Hippocampal formation (tissue), 2 donors: ENCODE results near the gene BCL7A.
A peak's percentile ranks its signal among the peaks of the same experiment; 100 is the strongest.

Source experiments
- DNase-seq, 2 donors: peaks; one replicate each; lab custom pipeline; 2025; lab: John Stamatoyannopoulos, UW

The BCL7A gene

DNA sequence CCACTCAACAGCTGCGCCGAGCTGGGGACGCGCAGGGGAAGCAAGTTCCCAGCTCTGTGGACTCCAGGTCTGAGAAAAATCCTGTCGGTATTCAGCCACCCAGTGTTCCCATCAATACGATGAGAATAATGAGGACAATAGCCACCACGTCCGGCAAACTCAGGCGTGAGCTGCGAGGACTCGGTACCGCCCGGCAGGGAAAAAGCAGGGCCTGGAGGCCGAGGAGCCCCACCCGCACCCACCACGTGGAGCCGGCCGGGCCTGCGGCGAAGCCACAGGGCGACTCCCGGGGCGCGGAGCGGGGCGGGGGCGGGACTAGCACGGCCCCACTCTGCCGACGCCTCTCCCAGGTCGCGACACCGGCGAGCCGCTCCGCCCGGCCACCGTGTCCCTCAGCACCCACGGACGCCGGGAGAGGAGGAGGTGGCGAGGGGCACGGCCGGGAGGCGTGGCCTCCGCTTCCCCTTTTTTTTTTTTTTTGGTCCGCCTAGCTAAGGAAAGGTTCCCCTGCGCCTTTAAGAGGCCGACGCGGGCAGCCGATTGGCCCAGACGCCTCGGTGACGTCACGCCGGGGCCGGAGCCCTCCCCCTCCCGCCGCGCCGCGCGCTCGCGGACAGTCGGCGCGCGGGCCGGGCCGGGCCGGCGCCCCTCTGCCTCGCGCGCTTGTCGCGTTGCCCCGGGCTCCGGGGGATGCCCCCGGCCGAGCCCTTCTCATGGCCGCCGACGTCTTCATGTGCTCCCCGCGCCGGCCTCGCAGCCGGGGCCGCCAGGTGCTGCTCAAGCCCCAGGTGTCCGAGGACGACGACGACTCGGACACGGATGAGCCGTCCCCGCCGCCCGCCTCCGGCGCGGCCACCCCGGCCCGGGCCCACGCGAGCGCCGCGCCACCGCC is 56.7 kb downstream of the BCL7A start, which contains the start of gene MLXIP:
Gene MLXIP (plus strand): TSS at position 616 of the 892 bp plus-strand sequence. CDS start 98 bp downstream, at position 714.
- DNase-seq = peak; percentile 88

DNA sequence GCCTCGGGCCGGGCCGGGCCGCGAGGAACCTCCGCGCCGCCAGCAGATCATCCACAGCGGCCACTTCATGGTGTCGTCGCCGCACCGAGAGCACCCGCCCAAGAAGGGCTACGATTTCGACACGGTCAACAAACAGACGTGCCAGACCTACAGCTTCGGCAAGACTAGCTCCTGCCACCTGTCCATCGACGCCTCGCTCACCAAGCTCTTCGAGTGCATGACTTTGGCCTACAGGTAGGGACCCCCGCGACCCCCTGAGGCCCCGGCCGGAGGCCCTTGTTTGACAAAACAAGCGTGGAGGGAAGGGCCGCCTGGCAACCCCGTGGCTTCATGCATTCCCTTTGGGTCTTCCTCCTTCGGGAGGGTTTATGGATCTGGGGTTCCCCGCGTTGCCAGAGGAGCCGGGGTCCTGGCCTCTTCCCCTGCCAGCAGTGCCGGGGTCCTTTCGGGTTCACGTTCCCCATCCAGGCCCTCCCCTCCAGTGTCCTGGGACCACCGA is 57.4 kb downstream of the BCL7A start:
- DNase-seq = peak in 1 of 2 donors; percentile 32

DNA sequence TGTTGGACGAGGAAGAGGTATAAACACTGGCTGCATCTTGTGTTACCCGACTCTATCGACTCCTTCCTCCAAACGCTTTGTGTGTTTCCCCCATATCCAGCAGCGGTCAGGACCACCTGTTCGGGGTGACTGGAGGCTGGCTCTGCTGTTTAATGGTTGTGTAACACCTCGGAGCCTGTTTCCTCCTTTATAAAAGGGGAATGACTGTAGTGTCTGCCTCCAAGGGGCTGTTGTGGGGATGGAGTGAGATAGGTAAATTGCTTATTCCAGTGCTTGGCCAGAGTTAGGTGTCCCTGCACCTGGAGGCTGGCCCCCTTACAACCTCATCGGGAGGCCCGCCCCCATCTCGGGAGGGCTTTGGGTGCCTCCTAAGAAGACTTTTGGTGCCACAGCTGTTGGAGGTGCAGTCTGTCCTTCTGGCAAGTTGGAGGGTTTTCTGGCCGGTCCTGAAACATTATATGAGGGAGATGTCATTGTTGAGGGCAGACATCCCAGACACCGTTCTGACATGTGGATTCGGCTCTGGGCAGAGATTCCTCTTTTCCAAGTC is 57.9 kb downstream of the BCL7A start:
- DNase-seq = no peak

DNA sequence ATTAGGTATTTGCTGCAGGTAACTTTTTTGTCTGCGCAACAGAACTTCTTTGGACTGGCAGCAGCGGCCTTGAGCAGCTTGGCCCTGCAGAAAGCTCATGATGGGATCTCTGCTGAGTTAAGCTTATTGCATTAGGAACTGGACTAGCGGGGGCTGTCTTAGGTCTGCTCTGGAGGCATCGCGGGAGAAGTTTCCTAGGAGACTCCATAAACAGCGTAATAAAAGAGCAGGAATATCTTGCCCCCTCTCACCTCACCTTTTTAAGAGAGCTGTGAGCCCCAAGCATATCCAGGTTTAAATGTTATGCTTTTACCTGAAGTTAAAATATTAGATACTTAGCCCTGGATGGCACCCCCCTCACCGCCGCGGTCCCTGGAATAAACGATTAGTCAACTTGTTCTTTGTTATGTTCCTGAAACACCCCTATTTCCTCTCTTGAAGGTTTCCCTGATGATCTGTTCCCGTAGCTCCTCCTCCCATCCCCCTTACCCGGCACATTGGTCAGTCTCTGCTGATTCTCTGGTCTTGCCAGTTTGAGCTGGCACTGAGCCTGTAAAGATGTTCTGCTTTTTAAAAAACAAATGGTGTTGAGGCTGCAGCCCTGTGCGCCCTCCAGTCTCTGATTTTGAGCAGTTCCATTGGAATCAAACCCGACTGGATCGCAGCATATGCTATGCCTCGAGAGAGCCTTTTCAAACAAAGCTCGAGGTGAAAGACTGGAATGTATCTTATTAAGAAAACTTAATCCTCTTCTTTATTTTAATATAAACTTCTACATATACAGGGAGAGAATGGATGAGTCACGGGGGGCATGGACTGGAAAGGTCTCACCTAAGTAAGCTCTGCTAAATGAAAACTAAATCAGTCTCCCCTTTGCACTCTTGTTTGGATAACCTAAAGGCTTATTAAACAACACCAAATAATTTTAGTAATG is 58.7 kb downstream of the BCL7A start:
- peak in 1 of 2 donors; percentile 34 for DNase-seq

DNA sequence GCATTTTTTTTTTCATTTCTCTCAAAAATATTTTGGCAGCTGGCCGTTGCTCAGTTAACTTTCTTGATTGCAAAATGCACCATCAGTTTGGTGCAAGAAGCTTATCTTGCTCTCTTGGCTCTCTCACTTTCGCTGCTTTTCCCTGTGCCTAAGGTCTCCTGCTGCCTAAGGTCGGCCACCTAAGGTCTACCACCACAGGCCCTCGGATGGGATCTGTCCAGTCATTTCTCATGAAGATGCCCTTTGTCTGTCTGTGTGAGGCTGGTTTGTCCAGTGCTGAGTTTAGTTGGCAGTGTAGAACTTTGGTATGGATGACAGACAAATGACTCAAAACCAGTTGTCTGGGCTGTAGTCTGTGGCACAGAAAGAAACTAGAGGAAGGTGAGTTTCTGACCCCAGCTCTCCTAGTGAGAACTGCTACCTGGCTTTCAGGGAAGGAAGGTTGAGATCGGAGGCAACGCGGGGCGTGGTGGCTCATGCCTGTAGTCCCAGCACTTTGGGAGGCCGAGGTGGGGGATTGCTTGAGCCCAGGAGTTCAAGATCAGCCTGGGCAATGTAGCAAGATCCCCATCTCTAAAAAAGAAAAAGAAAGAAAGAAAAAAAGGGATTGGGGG is 59.5 kb downstream of the BCL7A start:
- no peak for DNase-seq

DNA sequence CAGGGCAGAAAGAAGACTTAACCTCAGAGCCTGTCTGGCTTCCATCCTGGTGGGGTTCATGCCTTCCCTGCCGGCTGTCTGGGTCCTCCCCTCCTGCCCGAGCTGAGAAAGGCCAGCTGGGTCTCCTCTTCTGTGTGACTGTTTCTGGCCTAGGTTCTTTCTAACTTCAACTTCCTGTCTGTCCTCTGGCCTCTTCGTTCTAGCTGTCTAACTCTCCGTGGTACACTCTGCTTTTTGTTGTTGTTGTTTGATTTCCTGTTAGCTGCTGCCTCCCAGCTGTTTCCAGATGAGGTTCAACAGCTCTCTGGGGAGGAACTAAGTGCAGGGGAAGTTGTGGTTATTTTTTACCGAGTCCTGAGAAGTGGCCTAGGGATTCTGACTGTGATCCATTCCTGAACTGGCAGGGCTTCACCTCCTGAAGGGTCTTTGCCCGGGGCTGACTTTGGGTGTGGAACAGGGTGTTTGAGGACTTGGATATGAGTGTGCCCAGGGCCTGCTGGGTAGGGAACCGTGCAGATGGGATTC is 60.1 kb downstream of the BCL7A start:
- DNase-seq = peak in 1 of 2 donors; percentile 18

DNA sequence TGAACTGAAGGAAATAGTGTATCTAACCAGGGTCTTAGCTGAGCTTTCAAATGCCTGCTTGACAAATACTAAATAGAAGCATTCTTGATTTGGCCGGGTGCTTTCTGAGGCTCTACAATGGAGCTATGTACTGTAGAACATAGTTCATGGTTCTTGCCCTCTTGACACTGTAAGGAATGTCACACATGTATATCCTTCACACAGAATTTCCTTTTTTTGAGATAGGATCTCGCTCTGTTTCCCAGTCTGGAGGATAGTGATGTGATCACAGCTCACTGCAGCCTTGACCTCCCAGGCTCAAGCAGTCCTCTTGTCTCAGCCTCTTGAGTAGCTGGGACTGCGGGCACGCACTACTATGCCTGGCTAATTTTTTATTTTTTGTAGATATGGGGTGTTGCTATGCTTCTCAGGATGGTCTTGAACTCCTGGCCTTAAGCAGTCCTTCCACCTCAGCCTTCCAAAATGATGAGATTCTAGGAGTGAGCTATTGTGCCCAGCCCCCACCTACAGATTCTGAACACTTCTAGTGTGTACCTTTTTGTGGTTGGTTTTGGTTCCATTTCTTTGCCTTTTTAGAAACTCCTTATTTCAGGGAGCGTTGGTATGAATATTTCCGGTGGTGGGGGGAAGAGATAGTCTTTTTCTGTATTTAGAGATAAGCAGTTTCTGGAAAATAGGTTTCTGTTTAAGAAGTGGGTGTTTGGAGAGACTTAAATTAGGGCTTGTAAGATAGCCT is 61.1 kb downstream of the BCL7A start:
- DNase-seq = no peak

DNA sequence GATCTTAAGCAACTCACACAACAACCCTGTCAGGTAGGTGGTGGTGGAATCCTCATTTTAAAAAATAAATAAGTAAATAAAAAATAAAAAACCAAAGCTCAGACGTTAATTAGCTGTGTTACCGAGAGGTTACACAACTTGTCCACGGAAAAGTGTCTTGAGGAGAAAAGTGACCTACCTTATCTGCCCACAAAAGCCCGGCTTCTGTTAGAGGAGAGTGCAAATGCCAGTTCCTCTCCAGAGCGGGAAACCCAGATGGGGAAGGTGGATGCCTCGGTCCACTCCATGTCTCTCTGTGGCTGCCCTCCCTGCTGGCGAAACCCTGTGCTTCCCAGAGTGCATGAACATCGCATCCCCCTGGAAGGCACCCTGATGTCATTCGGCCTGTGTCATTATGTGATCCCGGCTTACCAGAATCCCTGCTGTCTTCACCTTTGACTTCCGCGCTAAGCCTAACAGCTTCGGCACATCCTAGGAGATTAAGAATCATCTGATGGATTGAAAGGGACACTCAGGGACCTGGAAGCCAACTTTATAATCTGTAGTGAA is 63.2 kb downstream of the BCL7A start:
- no peak for DNase-seq

DNA sequence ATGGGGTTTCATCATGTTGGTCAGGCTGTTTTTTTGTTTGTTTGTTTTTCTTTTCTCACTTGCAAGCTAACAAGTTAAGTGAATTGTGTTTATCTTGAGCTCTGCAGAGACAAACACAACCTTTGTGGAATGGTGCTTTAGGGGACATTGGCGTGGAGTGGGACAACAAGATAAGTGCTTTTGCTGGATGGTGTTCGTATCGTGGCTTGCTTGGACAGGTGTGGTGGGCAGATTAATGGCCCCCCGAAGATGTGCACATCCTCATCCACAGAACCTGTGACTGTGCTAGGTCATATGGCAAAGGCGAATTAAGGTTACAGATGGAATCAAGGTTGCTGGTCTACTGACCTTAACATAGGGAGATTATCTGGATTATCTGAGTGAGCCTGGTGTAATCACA is 63.9 kb downstream of the BCL7A start:
- DNase-seq = no peak

DNA sequence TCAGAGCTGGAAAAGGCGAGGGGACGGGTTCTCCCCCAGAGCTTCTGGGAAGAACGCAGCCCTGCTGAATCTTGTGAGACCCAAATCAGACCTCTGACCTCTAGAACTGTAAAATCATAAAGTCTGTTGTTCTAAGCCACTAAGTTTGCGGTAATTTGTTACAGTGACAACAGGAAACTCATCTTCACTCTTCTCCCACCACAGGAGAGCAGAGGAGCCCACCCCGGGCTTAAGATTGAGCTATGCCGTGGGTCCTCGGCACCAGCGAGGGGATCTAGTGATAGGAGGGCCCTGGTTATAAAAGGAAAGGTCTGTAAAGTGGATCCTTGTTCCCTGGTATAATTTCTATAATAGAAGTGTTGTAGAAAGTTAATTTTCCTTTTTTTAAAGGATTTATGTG is 64.4 kb downstream of the BCL7A start:
- no peak for DNase-seq

DNA sequence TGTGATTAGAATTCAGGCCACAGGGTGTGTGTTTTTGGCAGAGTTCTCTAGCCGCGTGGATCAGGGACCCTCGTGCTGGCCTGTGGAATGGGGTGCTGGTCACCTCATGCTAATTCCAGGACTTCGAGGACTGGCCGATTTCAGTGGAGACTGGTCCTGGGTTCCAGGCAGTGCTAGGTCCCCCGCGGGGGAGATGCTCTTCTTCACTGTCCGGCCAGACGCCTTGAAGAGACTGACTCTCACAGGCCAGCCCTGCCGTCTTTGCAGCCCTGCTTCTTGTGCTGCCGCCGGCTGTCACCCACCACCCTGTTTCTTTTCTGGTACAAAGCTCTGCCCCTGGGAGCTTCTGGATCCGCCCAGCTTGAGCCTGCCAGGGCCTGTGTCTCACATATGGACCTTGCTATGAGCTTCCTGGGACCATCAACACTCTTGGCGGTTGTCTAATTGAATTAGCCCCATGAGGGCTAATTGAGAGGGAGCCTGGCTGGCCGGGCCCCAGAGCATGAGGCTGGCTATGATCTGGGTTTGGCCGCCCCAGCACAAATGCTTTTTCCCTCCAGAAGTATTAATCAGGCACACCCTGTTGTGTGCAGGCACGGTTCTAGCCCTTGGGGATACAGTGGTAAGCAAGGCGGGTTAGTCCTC is 65.1 kb downstream of the BCL7A start:
- DNase-seq = no peak

DNA sequence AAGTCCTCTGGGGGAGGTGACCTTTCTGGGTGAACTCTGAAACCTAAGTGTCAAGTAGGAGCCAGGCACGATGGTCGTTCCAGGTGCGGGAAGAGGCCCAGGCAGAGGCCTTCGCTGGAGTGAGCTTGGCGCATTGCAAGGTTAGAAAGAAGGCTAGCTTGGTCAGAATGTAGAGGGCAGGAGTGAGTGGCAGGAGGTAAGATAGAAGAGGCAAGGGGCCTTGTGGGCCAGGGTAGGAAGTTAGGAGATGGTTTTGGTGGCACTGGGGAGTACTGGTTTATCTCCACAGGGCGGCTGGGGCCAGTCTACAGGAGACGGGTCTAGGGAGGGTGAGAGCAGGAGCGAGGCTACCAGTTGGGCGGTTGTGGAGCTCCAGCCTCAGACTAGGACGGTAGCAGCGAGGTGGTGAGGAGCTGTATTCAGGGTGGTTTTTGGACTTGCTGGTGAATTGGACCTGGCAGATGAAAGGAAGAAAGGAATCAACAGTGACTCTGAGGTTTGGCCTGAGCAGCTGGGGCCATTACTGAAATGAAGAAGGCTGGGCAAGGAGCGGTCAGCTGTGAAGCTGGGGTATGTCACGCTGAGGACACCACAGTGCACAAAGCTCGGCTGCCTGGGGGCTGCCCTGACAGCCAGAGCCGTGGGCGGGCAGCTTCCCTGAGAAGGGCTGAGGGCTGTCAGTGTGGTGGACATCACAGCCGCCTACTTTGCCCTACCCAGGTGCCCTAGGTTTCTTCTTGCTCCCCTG is 65.9 kb downstream of the BCL7A start:
- DNase-seq = no peak

DNA sequence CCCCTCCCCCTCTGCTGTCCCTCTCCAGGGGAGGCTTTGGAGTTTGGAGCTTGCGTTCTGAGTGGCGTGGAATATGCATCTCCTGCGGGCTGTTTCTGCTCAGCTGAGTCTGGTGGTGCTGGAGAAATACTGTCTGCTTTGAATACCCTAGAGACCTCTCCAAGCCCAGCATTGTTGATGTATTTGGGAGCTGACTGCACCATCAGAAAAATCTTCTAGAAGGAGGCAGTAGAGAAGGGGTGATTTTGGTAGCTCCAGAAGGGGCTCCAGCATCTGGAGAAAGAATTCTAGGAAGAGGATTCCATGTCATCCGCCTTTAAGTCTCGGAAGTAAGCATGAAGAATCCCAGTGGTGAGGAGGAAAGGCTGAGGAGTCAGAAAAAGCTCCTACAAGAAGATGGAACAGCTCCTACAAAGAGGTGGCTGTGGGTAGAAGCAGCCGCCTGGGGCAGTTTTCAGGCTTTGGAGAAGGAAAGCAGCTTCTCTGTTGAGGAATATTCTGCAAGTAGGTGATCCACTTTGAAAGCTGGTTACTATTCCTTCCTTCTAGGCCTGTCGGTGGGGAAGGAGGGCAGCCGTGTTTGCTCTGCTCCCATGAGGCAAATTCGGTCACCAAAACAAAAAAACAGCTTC is 66.6 kb downstream of the BCL7A start:
- DNase-seq = no peak

DNA sequence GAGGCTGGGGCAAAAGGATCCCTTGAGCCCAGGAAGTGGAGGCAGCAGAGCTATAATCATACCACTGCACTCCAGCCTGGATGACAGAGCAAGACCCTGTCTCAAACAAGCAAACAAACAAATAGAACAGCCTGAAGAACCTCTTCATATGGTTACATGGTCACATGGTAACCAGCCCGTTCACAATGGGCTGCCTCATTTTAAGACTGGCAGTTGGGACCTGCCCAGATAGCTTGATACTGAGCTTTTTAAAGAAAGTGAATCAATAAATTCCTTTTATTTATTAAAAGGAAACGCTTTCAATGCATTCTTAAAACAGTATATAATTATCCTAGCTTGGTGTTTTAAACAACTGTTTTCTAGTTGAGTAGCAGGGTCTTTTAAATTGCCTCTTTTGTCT is 67.4 kb downstream of the BCL7A start:
- DNase-seq = no peak

DNA sequence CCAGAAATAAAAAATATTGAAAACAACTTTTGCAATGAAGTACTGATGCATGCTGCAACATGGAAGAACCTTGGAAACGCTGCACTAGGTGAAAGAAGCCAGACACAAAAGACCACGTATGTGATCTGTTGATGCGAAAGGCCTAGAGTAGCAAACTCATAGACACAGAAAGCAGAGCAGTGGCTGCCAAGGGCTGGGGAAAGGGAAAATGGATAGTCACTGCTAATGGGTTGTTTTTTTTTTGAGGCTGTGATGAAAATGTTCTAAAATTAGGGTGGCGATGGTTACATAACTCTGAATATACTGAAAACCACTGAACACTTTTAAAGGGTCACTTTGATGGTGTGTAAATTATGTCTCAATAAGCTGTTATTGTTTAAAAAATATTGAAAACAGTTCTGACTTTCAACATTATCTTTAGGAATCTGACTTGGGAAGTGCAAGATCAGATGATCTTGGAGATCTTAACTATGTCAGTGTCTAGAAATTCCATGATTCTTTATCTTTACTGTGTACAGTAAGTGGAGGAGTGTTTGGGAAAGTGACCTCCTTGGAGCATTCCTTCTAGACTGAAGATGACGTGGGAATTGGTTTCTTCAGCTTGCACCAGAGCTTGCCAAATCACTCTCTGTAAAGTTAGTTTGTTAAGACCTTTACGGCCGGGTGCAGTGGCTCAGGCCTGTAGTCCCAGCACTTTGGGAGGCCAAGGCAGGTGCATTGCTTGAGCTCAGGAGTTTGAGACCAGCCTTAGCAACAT is 69.3 kb downstream of the BCL7A start:
- no peak for DNase-seq

DNA sequence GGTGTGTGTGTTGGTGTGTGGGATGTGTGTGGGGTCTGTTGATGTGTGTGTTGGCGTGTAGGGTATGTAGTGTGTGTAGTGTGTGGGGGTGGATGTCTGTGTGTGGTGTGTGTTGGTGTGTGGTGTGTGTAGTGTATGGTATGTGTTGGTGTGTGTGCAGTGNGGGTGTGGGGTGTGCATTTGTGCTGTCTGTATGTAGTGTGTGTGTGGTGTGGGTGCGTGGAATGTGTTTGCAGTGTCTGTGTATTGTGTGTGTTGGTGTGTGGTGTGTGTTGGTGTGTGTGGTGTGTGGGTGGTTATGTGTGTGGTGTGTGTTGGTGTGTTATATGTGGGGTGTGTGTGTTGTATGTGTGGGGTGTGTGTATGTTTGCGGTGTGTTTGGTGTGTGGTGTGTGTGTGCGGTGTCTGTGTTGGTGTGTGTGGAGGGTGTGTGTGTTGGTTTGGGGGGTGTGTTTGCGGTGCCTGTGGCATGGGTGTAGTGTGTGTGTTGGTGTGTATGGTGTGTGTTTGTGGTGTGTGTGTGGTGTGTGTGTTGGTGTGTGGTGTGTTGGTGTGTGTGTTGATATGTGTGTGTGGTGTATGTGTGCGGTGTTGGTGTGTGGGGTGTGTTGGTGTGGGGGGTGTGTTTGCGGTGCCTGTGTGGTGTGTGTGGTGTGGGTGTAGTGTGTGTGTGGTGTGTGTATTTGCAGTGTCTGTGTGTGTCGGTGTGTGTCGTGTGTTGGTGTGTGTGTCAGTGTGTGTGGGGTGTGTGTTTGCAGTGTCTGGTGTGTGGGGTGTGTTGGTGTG is 71.6 kb downstream of the BCL7A start:
- no peak for DNase-seq

DNA sequence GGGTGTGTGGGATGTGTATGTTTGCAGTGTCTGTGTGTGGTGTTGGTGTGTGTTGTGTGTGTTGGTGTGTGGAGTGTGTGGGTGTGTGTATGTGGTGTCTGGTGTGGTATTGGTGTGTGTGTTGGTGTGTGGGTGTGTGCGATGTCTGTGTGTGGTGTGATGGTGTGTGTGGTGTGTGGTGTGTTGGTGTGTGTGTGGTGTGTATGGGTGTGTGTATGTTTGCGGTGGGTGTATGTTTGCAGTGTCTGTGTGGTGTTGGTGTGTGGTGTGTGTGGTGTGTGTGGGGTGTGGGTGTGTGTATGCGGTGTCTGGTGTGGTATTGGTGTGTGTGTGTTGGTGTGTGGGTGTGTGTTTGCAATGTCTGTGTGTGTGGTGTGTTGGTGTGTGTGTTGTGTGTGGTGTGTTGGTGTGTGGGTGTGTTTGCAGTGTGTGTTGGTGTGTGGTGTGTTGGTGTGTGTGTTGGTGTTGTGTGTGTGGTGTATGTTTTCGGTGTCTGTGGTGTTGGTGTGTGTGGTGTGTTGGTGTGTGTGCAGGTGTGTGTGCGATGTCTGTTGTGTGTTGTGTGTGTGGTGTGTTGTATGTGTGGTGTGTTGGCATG is 72.6 kb downstream of the BCL7A start:
- no peak for DNase-seq
